Measurements from ENCODE around the gene C14orf180.

Gene C14orf180

DNA sequence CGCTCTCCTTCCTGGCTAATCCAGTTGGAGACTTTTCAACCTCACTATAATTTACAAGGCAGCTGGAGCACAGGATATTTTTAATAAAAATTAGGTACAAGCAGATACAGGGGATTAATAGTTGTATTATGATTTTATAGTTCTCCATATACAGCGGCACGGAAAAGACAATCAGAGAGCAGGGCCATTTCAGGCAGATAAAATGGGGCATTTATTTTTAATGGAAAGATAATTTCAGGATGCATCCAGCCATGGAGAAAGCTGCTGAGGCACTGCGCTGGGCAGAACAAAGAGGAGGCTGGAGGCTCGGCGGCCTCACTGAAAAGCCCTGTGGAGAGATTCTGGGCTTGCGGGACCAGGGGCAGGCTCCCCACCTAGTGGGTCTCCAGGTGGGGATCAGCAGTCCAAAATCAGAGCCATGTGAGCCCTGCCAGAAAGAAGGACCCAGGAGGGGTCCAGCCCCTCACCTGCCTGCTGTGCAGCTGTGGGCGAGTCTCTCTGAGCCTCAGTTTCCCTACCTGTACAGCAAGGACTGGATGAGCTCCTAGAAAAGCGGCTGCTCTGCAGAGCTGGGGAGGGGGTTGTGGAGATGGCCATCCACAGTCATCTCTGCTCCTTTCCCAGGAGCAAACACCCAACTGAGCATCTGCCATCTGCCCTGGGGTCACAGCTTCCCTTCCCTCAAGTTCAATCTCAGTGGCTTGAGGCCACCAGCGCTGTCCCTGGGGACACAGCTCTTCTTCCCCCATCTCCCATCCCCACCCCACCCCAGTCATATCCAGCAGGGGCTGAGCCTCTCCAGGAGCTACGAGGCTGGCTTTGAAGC is 23.9 kb upstream of the C14orf180 start:
- no peak overlapping the region for H3K27ac ChIP-seq (ENCODE audit: low read depth, low read length)
- TF ChIP-seq, protein P1, sequence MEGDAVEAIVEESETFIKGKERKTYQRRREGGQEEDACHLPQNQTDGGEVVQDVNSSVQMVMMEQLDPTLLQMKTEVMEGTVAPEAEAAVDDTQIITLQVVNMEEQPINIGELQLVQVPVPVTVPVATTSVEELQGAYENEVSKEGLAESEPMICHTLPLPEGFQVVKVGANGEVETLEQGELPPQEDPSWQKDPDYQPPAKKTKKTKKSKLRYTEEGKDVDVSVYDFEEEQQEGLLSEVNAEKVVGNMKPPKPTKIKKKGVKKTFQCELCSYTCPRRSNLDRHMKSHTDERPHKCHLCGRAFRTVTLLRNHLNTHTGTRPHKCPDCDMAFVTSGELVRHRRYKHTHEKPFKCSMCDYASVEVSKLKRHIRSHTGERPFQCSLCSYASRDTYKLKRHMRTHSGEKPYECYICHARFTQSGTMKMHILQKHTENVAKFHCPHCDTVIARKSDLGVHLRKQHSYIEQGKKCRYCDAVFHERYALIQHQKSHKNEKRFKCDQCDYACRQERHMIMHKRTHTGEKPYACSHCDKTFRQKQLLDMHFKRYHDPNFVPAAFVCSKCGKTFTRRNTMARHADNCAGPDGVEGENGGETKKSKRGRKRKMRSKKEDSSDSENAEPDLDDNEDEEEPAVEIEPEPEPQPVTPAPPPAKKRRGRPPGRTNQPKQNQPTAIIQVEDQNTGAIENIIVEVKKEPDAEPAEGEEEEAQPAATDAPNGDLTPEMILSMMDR (IDR thresholded peaks at IDR 0.05; ENCODE audit: insufficient read depth, low read length, poor library complexity, severe bottlenecking), result no peak
- TF ChIP-seq EZH2phosphoT487 (conservative IDR thresholded peaks at IDR 0.05; ENCODE audit: low read length), result no peak
- no peaks in the 10 kb centered on the region for H4K20me1 ChIP-seq (ENCODE audit: low read depth, low read length)
- no peaks in the 10 kb centered on the region for H3K36me3 ChIP-seq (ENCODE audit: low read length)
- H3K4me3 ChIP-seq (ENCODE audit: insufficient read depth, low read length, poor library complexity, severe bottlenecking), result no peak overlapping the region
- H3F3A ChIP-seq (ENCODE audit: insufficient read depth), result no peaks in the 10 kb centered on the region
- H3K9me2 ChIP-seq (replicated peaks; ENCODE audit: insufficient read depth, low read length), result no peaks in the 10 kb centered on the region
- no peaks in the 10 kb centered on the region for H3K79me2 ChIP-seq (ENCODE audit: insufficient read depth, low read length)
- no peaks in the 10 kb centered on the region for H3K27me3 ChIP-seq (ENCODE audit: low read length)
- no peaks in the 10 kb centered on the region for H3K9me3 ChIP-seq (ENCODE audit: insufficient read depth, low read length)
- H3K9ac ChIP-seq (ENCODE audit: low read length), result no peak overlapping the region
- no peak overlapping the region for H2AFZ ChIP-seq (ENCODE audit: low read depth, low read length, severe bottlenecking)
- H3K4me2 ChIP-seq (ENCODE audit: low read depth, low read length, poor library complexity, severe bottlenecking), result no peak overlapping the region

DNA sequence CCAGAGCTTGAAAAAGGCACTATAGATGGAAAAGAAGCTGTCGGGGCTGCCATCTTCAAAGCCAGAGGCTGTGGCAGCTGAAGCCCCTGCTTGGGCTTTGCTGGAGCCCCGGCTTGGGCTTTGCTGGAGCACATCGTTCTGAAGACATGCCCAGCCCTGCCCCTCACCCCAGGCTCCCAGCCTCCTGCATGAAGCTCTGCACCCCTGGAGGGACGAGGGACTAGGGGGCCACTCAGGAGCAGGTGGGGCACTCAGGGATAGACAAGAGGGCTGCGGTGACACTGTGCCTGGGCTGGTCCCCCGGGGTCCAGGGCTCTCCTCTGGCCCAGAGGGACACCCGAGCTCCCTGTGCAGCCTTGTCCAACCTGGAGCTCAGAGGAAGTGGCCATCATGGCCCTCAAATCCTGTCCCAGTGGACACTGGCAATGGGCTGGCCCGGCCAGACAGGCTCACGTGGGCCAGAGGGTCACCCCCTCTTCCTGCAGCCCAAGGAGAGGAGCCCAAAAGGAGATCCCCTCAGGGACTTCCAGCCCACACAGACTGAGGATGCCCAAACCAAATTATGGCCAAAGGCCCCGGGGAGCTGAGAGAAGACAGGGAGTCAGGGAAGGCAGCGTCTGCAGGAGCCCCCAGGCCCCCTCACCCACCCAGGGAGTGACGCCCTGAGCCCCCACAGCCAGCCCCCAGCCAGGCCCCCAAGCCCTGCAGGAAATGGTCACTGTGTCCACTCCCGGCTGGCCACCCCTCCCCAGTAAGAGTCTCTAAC is 23.1 kb upstream of the C14orf180 start:
- H3K36me3 ChIP-seq (ENCODE audit: low read length), result no peaks in the 10 kb centered on the region
- no peaks in the 10 kb centered on the region for H3K9me3 ChIP-seq (ENCODE audit: insufficient read depth, low read length)
- no peak overlapping the region for H3K27ac ChIP-seq (ENCODE audit: low read depth, low read length)
- TF ChIP-seq, protein P1 (IDR thresholded peaks at IDR 0.05; ENCODE audit: insufficient read depth, low read length, poor library complexity, severe bottlenecking), result no peak
- no peak overlapping the region for H3K4me2 ChIP-seq (ENCODE audit: low read depth, low read length, poor library complexity, severe bottlenecking)
- H3K27me3 ChIP-seq (ENCODE audit: low read length), result no peaks in the 10 kb centered on the region
- no peaks in the 10 kb centered on the region for H3K9me2 ChIP-seq (replicated peaks; ENCODE audit: insufficient read depth, low read length)
- H3K79me2 ChIP-seq (ENCODE audit: insufficient read depth, low read length), result no peaks in the 10 kb centered on the region
- no peak overlapping the region for H3K9ac ChIP-seq (ENCODE audit: low read length)
- H3K4me3 ChIP-seq (ENCODE audit: insufficient read depth, low read length, poor library complexity, severe bottlenecking), result no peak overlapping the region
- H2AFZ ChIP-seq (ENCODE audit: low read depth, low read length, severe bottlenecking), result no peak overlapping the region
- H3F3A ChIP-seq (ENCODE audit: insufficient read depth), result no peaks in the 10 kb centered on the region
- no peaks in the 10 kb centered on the region for H4K20me1 ChIP-seq (ENCODE audit: low read depth, low read length)

DNA sequence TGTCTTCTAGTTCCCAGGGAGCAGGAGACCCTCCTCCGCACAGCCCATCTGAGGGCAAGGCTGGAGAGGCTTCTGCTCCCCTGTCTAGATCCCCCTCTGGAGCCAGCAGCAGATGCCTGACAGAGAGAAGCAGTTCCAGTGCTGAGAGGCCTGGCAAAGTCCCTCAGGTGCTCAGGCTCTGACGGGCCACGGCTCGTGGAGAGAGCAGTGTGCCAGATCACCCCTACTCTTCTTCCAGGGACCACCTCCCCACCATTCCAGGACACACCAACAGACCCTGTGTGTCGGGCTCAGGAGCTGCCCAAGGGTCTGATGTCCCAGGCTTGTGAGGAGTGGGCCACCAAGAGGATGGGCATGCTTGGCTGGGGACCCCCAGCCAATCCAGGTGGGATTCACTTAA is 22.5 kb upstream of the C14orf180 start:
- TF ChIP-seq, protein P1 (IDR thresholded peaks at IDR 0.05; ENCODE audit: insufficient read depth, low read length, poor library complexity, severe bottlenecking), result no peak
- no peak for TF ChIP-seq EZH2phosphoT487 (conservative IDR thresholded peaks at IDR 0.05; ENCODE audit: low read length)
- no peaks in the 10 kb centered on the region for H3K9me2 ChIP-seq (replicated peaks; ENCODE audit: insufficient read depth, low read length)
- no peaks in the 10 kb centered on the region for H3K79me2 ChIP-seq (ENCODE audit: insufficient read depth, low read length)
- no peaks in the 10 kb centered on the region for H3K9me3 ChIP-seq (ENCODE audit: insufficient read depth, low read length)
- H3K36me3 ChIP-seq (ENCODE audit: low read length), result no peaks in the 10 kb centered on the region
- no peaks in the 10 kb centered on the region for H4K20me1 ChIP-seq (ENCODE audit: low read depth, low read length)
- no peak overlapping the region for H3K4me3 ChIP-seq (ENCODE audit: insufficient read depth, low read length, poor library complexity, severe bottlenecking)
- H2AFZ ChIP-seq (ENCODE audit: low read depth, low read length, severe bottlenecking), result no peak overlapping the region
- no peak overlapping the region for H3K9ac ChIP-seq (ENCODE audit: low read length)
- no peak overlapping the region for H3K27ac ChIP-seq (ENCODE audit: low read depth, low read length)
- H3F3A ChIP-seq (ENCODE audit: insufficient read depth), result no peaks in the 10 kb centered on the region
- no peaks in the 10 kb centered on the region for H3K27me3 ChIP-seq (ENCODE audit: low read length)
- H3K4me2 ChIP-seq (ENCODE audit: low read depth, low read length, poor library complexity, severe bottlenecking), result no peak overlapping the region

All from SU-DHL-6 (cell line).